ENCODE measurements around the gene SEPSECS. TPM values are rescaled to one million over a fixed set of nuclear protein-coding genes. Genes with fewer than 3 reads are reported as not detected.

SEPSECS gene
- total and polyA plus RNA-seq, 8 donors, result 5.3 to 9.2 (median 6.1) TPM

GRCh38 chr4:25160714-25161592 lies 704 bp upstream of the SEPSECS start:
- H3K27ac ChIP-seq, result peak overlapping the region in 3 of 4 donors; percentile 94 to 100 (median 99)
- DNase-seq (no peak), ATAC-seq (peak; percentile 26 to 53 (median 40)), FAIRE-seq (no peak)
- H3K36me3 ChIP-seq, result no peaks in the 10 kb centered on the region
- no peaks in the 10 kb centered on the region for H3K27me3 ChIP-seq
- peak overlapping the region; percentile 37 to 93 (median 90) for H3K4me3 ChIP-seq
- intact Hi-C loops (cut with DNase I), result no loop called here
- peaks cover 0 to 20% (median 17%) of the 10 kb centered on the region in 3 donors for H3K4me1 ChIP-seq
- no peaks in the 10 kb centered on the region for H3K9me3 ChIP-seq
- 1 to 5% methylated on average over 16 of the region's 16 CpGs for WGBS, 2 donors
- TF ChIP-seq, protein P1, sequence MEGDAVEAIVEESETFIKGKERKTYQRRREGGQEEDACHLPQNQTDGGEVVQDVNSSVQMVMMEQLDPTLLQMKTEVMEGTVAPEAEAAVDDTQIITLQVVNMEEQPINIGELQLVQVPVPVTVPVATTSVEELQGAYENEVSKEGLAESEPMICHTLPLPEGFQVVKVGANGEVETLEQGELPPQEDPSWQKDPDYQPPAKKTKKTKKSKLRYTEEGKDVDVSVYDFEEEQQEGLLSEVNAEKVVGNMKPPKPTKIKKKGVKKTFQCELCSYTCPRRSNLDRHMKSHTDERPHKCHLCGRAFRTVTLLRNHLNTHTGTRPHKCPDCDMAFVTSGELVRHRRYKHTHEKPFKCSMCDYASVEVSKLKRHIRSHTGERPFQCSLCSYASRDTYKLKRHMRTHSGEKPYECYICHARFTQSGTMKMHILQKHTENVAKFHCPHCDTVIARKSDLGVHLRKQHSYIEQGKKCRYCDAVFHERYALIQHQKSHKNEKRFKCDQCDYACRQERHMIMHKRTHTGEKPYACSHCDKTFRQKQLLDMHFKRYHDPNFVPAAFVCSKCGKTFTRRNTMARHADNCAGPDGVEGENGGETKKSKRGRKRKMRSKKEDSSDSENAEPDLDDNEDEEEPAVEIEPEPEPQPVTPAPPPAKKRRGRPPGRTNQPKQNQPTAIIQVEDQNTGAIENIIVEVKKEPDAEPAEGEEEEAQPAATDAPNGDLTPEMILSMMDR (IDR thresholded peaks at IDR 0.05), result no peak

DNA sequence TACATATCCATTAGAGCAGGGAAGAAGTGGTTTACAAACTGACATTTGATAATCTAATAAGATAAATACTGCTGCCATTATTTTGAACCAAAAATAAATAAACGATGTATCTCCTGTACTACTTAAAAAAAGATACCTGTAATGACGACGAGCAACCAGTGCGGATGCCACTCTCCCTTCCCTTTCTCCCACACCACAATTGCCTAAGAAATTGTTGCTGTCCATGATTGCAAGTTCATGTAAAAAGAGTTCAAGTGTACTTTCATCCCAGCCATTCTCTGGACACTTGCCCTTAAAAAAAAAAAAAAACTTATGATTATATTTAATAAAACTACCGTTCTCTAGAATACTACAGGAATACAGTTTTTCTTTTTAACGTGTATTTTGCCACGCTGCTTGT lies 1.4 kb downstream of the SEPSECS start:
- H3K36me3 ChIP-seq, result no peaks in the 10 kb centered on the region
- WGBS, 2 donors, result 83 to 84% methylated on average over 7 of the region's 7 CpGs
- FAIRE-seq, result no peak

DNA sequence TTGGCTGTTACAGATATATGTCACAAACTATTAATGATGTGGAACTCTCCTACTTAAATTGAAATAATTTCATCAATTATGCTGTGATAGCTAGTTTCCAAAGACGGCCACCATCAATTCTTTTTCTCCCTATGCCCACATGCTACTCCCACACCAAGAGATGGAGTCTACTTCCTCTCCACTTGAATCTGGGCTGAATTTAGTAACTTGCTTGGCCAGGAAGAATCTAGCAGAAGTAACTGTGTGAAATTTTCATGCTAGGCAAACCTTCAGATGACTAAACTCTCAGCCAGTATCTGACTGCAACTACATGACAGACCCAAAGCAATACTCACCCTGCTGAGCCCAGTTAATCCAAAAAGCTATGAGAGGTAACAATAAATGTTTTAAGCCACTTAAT lies 3.2 kb downstream of the SEPSECS start:
- no peak for ATAC-seq
- no peak for FAIRE-seq
- no peak for DNase-seq
- 86 to 90% methylated on average over 1 of the region's 1 CpG for WGBS, 2 donors
- H3K4me3 ChIP-seq, result no peak overlapping the region
- H3K4me1 ChIP-seq, result peaks cover 0 to 32% (median 23%) of the 10 kb centered on the region in 3 donors
- H3K36me3 ChIP-seq, result no peaks in the 10 kb centered on the region
- H3K27ac ChIP-seq, result no peak overlapping the region
- H3K27me3 ChIP-seq, result no peaks in the 10 kb centered on the region
- intact Hi-C loops (cut with DNase I), result no loop called here
- H3K9me3 ChIP-seq, result no peaks in the 10 kb centered on the region
- TF ChIP-seq, protein P1 (IDR thresholded peaks at IDR 0.05), result no peak

More for the DNA sequence above, 1.4 kb downstream of the SEPSECS start:
- ATAC-seq, result no peak
- H3K27me3 ChIP-seq, result no peaks in the 10 kb centered on the region
- TF ChIP-seq, protein P1 (IDR thresholded peaks at IDR 0.05), result no peak
- H3K4me1 ChIP-seq, result peaks cover 0 to 30% (median 25%) of the 10 kb centered on the region in 3 donors
- no peaks in the 10 kb centered on the region for H3K9me3 ChIP-seq
- intact Hi-C loops (cut with DNase I), result no loop called here
- H3K4me3 ChIP-seq, result peak overlapping the region in 1 of 4 donors; percentile 60
- no peak for DNase-seq
- no peak overlapping the region for H3K27ac ChIP-seq

DNA sequence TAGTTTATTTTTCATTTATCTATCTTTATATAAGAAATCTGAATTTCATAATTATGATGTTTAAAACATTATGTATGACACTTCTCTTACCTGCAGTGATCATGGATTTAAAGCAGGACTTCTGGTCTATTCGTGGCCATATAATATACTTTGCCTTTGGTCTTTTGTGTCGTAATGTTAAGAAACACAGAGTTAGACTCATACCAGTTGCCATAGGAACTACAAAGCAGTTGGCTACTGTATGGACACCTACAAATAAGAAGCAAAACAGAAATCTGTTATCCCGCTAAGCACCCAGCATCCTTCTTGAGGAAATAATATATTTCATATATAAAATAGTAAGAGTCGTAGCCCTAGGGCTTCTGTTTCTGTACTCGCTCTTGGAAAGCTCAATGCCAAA lies 4.3 kb downstream of the SEPSECS start:
- H3K27me3 ChIP-seq, result no peaks in the 10 kb centered on the region
- 93 to 95% methylated on average over 5 of the region's 5 CpGs for WGBS, 2 donors
- TF ChIP-seq, protein P1 (IDR thresholded peaks at IDR 0.05), result no peak
- ATAC-seq (no peak), FAIRE-seq (no peak), DNase-seq (no peak)
- peaks cover 0 to 2% (median 0%) of the 10 kb centered on the region in 3 donors for H3K36me3 ChIP-seq
- no peak overlapping the region for H3K4me3 ChIP-seq
- H3K27ac ChIP-seq, result no peak overlapping the region
- no peaks in the 10 kb centered on the region for H3K9me3 ChIP-seq
- peaks cover 0 to 25% (median 17%) of the 10 kb centered on the region in 3 donors for H3K4me1 ChIP-seq
- intact Hi-C loops (cut with DNase I), result no loop called here

Data from pancreas (tissue), 10 donors.